ENCODE measurements around the gene STAT2. TPM values are rescaled to one million over a fixed set of nuclear protein-coding genes. Genes with fewer than 3 reads are reported as not detected.

The STAT2 gene
- total and polyA plus RNA-seq, 9 of the 15 experiments (the other 6 are each of a cell fraction or from before 2014, with no cell fraction given): 15.5 to 46.9 (median 40.1) TPM

GRCh38 chr12:56300644-56301464 is 59.1 kb downstream of the STAT2 start (continued):
- TF ChIP-seq CUX1 (CRISPR knock-in tag; IDR thresholded peaks at IDR 0.05) (peak; percentile 70; the same call in 1 of the 2 replicates), CBX5 (IDR thresholded peaks at IDR 0.05; ENCODE audit: borderline replicate concordance, low read depth) (no peak), IRF9 (tag; IDR thresholded peaks at IDR 0.05) (no peak), ARNT (IDR thresholded peaks at IDR 0.05) (peak; percentile 47 to 51; a peak in 1 of 4 replicates), TARDBP (IDR thresholded peaks at IDR 0.05) (no peak), SIRT6 (IDR thresholded peaks at IDR 0.05; ENCODE audit: low read depth, low read length) (no peak), SMAD4 (CRISPR knock-in tag; conservative IDR thresholded peaks at IDR 0.05) (peak; percentile 62), CREB1 (IDR thresholded peaks at IDR 0.05) (peak; percentile 11; the same call in 1 of the 2 replicates), CREB1 (CRISPR knock-in tag; IDR thresholded peaks at IDR 0.05) (peak; percentile 29; the same call in 1 of the 2 replicates), ZBTB26 (CRISPR knock-in tag; IDR thresholded peaks at IDR 0.05) (no peak), NUFIP1 (IDR thresholded peaks at IDR 0.05; ENCODE audit: partially characterized antibody) (peak; percentile 67), CSDE1 (IDR thresholded peaks at IDR 0.05) (no peak), MTA3 (IDR thresholded peaks at IDR 0.05; ENCODE audit: borderline replicate concordance) (no peak; the same call in 1 of the 2 replicates)

All from K562 (cell line).